Measurements from ENCODE around the gene SGK2.

SGK2 gene

DNA sequence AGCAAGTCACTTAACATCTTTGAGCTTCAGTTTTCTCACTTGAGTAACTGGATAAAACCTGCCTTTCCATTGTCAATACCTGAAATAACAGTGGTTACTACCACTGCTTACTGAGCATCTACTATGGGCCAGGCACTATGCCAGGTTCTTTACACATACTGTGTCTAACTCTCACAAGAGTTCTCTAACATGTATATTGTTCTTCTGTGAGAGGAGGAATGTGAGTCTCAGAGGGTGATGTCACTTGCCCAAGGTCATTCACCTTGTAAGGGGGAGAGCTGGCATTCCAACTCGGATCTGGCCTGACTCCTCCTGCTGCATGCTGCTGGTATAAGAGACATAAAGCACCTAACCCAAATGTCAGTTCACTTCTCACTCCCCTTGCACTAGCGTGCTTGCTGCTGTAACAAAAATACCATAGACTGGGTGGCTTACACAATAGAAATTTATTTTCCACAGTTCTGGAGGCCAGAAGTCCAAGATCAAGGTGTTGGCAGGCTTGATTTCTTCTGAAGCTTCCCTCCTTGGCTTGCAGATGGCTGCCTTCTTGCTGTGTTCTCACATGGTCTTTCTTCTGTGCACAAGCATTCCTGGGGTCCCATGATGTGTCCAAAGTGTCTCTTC is 21.9 kb upstream of the SGK2 start:
- DNase-seq: no peak

GRCh38 chr20:43537921-43538877 is 20.6 kb upstream of the SGK2 start:
- DNase-seq: peak; percentile 55

DNA sequence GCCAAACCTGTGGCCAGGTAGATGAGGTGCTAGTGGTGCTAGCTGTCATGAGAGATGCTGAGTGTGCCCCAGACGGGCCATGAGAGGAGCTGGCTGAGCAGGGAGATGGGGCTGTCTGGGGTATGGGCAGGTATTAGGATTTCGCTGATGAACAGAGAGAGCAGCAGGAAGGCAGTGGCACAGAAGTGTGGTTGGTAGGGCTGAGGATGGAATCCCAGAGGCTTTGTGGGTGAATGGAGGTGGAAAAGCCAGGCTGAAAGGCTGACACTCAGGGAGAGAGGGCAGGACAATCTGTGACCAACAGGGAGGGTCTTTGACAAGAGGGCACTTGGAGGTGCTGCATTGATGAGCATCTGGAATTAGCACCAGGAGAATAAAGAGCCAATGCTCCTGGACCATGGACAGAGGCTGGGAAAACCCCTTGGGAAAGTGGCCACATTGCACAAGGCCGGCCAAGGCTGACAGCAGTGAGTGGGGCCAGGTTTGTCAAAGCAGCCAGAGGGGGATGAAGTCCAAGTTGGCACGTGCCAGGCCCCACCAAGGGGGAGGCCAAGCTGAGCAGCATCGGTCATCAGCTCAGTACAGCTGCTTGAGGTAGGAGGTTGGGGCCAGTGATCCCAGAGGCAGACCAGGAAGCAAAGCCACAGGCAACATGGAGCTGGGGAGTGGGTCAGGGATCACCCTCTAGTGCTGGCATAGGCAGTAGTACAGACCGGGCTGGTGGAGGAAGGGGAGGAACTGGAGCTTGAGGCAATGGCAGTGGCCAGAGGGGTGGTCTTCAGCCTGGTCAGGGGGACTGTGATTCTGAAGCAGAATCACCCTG is 19.7 kb upstream of the SGK2 start:
- DNase-seq: no peak

- no peak for DNase-seq
These were observed 18.7 kb upstream of the SGK2 start for GRCh38 chr20:43539975-43540672.

GRCh38 chr20:43540673-43541060 is 18.2 kb upstream of the SGK2 start:
- no peak for DNase-seq

- no peak for DNase-seq
These were observed 17.6 kb upstream of the SGK2 start for GRCh38 chr20:43541214-43541613.

- DNase-seq: no peak
These were observed 16.7 kb upstream of the SGK2 start for GRCh38 chr20:43542161-43542560.

GRCh38 chr20:43542674-43543073 is 16.2 kb upstream of the SGK2 start:
- DNase-seq: no peak

DNA sequence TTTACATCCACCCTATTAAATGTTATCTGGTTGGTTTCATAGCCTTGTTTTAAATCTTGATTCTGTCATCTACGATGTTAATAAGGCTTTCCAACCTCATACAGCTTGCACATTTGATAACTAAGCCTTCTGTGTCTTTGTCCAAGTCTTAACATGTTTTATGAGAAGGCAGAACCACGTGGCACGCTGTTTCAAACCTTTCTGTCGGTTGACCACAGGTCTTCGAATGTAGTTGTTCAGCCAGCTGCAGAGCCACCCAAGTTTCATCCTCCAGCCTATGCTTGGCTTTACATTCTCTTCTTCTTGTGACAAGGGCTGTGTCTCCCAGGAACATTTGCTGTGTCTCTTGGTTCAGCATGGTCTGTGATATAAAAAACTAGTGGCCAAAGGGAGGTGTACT is 15.7 kb upstream of the SGK2 start:
- no peak for DNase-seq

DNA sequence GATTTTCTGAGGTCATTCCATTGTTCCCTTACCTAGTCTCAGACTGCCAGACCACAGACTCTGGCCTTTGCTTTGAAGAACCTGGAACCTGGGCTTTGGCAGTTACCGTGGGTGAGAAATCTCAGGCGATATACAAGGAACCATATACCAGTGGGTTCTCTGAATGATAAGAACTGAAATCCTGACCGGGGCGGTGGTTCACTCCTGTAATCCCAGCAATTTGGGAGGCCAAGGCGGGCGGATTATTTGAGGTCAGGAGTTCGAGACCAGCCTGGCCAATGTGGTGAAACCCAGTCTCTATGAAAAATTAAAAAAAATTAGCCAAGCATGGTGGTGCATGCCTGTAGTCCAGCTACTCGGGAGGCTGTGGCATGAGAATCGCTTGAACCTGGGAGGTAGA is 14.3 kb upstream of the SGK2 start:
- DNase-seq: no peak

- DNase-seq: no peak
These were observed 12.8 kb upstream of the SGK2 start for GRCh38 chr20:43545837-43546578.

- DNase-seq: no peak
These were observed 10.4 kb upstream of the SGK2 start for GRCh38 chr20:43548273-43548880.

GRCh38 chr20:43549416-43550065 is 9.3 kb upstream of the SGK2 start:
- DNase-seq: no peak

GRCh38 chr20:43550456-43550855 is 8.4 kb upstream of the SGK2 start:
- DNase-seq: no peak

GRCh38 chr20:43554369-43554768 is 4.5 kb upstream of the SGK2 start:
- DNase-seq: no peak

DNA sequence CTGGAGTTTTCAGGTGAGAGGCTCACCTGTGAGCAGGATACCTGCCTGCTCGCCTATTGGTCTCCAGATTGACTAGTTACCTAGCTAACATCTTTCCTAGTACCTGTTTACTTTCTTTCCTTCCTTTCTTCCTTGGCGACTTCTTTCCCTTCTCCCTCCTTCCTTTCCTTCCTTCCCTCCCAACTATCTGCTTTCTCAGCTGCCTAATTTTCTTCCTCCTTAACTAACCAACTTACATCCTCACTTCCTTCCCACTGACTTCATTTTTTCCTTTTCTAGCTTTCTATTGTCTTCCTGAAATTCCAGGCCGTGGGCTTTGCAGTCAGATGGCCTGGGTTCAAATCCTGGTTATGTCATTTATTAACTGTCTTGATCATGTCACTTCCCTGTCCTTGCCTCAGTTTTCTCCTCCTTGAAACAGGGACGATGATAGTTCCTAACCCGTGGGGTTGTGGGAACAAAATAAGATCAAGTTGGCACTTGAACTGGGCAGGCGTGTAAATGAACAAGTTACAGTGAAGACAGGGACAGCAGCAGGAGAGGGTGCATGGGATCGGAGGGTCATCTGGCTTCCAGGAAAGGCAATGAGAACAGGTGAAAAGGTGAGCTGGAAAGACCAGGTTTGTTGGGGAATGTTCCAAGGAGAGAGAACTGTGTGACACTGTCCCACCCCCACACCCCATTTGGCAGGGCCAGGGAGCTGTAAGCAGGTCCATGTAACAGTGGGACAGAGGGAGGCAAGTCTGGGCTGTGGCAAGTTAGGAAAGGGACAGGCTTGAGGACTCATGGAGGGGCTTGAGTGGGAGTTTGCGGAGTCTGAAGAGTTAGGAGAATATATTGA is 540 bp downstream of the SGK2 start:
- no peak for DNase-seq

DNA sequence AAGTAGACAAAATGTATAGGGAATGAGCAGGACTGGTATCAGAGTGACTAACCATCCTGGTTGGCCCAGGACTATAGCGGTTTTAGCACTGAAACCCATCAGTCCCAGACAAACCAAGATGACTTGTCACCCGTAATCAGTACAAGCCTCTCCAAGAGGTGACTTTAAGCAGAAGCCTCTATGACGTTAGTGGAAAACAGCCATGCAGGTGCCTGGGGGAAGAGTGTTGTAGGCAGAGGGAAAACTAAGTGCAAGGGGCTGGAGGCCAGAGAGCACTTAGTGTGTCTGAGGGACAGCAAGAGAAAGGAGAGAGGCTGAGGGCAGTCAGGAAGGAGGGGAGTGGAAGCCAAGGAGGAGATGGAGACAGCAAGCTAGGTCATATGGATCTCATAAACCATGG is 2.1 kb downstream of the SGK2 start:
- DNase-seq: no peak

- DNase-seq: no peak
These were observed 4.6 kb downstream of the SGK2 start for GRCh38 chr20:43563429-43563828.

DNA sequence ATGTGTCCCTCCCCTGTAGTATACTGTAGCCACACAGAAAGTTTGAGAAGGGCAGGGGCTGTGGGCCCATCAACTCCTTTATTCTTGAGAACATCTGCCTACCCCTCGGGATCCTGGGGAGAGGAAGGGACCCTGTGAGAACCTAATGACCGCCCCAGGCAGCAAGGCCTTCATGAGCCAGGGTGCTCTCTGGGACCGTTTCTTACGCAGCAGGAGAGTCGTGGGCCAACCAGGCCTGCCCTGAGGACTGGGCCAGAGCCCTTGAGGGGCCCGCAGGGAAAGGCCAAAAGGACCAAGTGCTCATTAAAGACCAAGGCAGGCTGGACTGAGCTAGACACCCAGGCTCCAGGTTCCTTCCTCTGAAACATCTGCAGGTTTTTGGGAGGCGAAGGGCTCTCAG is 5.2 kb downstream of the SGK2 start:
- no peak for DNase-seq

DNA sequence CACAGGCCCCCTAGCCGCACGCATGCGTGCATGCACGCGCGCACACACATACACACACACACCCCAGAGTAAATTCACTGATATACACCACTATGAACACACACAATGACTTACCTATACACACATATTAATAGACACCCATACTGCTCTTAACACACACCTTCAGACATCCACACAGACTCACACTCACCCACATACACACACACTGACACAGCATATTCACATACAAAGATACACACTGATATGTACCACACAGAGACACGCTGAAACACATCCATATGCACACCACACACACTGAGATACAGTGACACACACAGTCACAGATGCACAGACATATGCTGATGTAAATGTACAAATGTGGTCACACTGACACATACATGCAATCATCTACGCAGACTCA is 5.6 kb downstream of the SGK2 start:
- no peak for DNase-seq

Measured in activated CD8-positive, alpha-beta memory T cell treated with anti-CD3 and anti-CD28 coated beads, Interleukin-2, amount 50 U/mL, for 4 hours (primary cell).